Activated CD4-positive, alpha-beta T cell treated with anti-CD3 and anti-CD28 coated beads, Interleukin-2, amount 50 U/mL, for 1 hour (primary cell): ENCODE results near the gene GUCY1A2.
"Not testable (repeated sequence)": the region's sequence is repeated elsewhere in the genome, so short reads cannot be mapped to it uniquely, and the experiment has no call there.

Experiments used
- DNase-seq: peaks from one replicate; pipeline ENCODE4 v3.0.0-alpha.2; 2020

The GUCY1A2 gene

GRCh38 chr11:106937111-106937510, 81.2 kb downstream of the GUCY1A2 start:
- no peak for DNase-seq

GRCh38 chr11:106925245-106925644, 93.0 kb downstream of the GUCY1A2 start:
- DNase-seq, result no peak

- no peak for DNase-seq
Measured at GRCh38 chr11:106920899-106921509, 97.3 kb downstream of the GUCY1A2 start.

GRCh38 chr11:106917973-106918372, 100.3 kb downstream of the GUCY1A2 start:
- DNase-seq, result no peak

- no peak for DNase-seq
Measured at GRCh38 chr11:106914409-106914808, 103.9 kb downstream of the GUCY1A2 start.

GRCh38 chr11:106913141-106913540, 105.1 kb downstream of the GUCY1A2 start:
- DNase-seq, result no peak

GRCh38 chr11:106904826-106905225, 113.5 kb downstream of the GUCY1A2 start:
- no peak for DNase-seq

GRCh38 chr11:106889718-106890117, 128.6 kb downstream of the GUCY1A2 start:
- no peak for DNase-seq

- no peak for DNase-seq
Measured at GRCh38 chr11:106888386-106888785, 129.9 kb downstream of the GUCY1A2 start.

- not testable (repeated sequence) for DNase-seq
Measured at GRCh38 chr11:106883693-106884092, 134.6 kb downstream of the GUCY1A2 start.

- DNase-seq, result no peak
Measured at GRCh38 chr11:106879832-106880546, 138.3 kb downstream of the GUCY1A2 start.

- no peak for DNase-seq
Measured at GRCh38 chr11:106879029-106879428, 139.2 kb downstream of the GUCY1A2 start.

GRCh38 chr11:106875013-106875412, 143.3 kb downstream of the GUCY1A2 start:
- DNase-seq, result no peak

GRCh38 chr11:106872246-106872645, 146.0 kb downstream of the GUCY1A2 start:
- no peak for DNase-seq

- DNase-seq, result no peak
Measured at GRCh38 chr11:106858200-106858599, 160.1 kb downstream of the GUCY1A2 start.

- DNase-seq, result no peak
Measured at GRCh38 chr11:106856566-106856965, 161.7 kb downstream of the GUCY1A2 start.

GRCh38 chr11:106854429-106854828, 163.8 kb downstream of the GUCY1A2 start:
- no peak for DNase-seq

GRCh38 chr11:106853850-106854401, 164.3 kb downstream of the GUCY1A2 start:
- DNase-seq, result no peak

- DNase-seq, result no peak
Measured at GRCh38 chr11:106852779-106853178, 165.5 kb downstream of the GUCY1A2 start.

GRCh38 chr11:106848526-106848925, 169.8 kb downstream of the GUCY1A2 start:
- no peak for DNase-seq

- DNase-seq, result no peak
Measured at GRCh38 chr11:106842134-106842533, 176.1 kb downstream of the GUCY1A2 start.

- DNase-seq, result no peak
Measured at GRCh38 chr11:106840947-106841346, 177.3 kb downstream of the GUCY1A2 start.

- DNase-seq, result no peak
Measured at GRCh38 chr11:106840146-106840545, 178.1 kb downstream of the GUCY1A2 start.

GRCh38 chr11:106834567-106834966, 183.7 kb downstream of the GUCY1A2 start:
- no peak for DNase-seq
